IPS-15b (cell line): ENCODE measurements around the gene SERPINA7.

Experiments
- H3K27me3 ChIP-seq: one replicate; pipeline ENCODE4 v1.6.1; 2013; ENCODE audit warnings: low read length; ENCODE audit not compliant: control insufficient read depth, insufficient read depth
- H3K36me3 ChIP-seq: one replicate; pipeline ENCODE4 v1.6.1; 2013; ENCODE audit warnings: low read length; ENCODE audit not compliant: control insufficient read depth, insufficient read depth
- H3K4me1 ChIP-seq: one replicate; pipeline ENCODE4 v1.6.1; 2013; ENCODE audit warnings: mild to moderate bottlenecking, low read length; ENCODE audit not compliant: control insufficient read depth, insufficient read depth
- H3K4me3 ChIP-seq: one replicate; pipeline ENCODE4 v1.5.1; 2013; ENCODE audit warnings: low read depth, low read length
- H3K9ac ChIP-seq: one replicate; pipeline ENCODE4 v1.6.1; 2013; ENCODE audit warnings: low read depth, mild to moderate bottlenecking, low read length
- H3K9me3 ChIP-seq: one replicate; pipeline ENCODE4 v1.6.1; 2013; ENCODE audit warnings: mild to moderate bottlenecking, low read length; ENCODE audit not compliant: control insufficient read depth, insufficient read depth

SERPINA7 gene, protein sequence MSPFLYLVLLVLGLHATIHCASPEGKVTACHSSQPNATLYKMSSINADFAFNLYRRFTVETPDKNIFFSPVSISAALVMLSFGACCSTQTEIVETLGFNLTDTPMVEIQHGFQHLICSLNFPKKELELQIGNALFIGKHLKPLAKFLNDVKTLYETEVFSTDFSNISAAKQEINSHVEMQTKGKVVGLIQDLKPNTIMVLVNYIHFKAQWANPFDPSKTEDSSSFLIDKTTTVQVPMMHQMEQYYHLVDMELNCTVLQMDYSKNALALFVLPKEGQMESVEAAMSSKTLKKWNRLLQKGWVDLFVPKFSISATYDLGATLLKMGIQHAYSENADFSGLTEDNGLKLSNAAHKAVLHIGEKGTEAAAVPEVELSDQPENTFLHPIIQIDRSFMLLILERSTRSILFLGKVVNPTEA

DNA sequence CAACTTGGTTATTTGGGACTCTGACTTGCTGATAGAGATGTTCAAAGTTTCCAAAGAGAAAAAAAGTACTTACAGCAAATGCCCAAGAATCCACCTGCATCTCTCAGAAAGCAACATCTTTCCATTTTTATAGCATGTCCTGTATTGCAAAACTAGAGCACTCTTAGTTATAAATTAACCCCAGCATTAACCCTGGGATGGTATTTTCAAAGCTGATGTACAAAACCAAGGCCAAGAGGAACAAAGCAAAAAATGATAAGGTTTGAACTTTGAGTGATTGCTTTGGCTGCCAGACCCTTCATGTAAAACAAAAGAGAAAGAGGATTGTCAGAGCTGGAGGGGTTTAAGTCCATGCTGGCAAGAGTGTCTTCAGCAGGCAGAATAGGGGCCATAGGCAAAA lies at the start of gene SERPINA7:
TSS of gene SERPINA7 (minus strand) at position 103 of the 400 bp plus-strand sequence. CDS start 1,669 bp downstream, outside the sequence.
- Histone ChIP-seq H3K27me3 (no peaks in the 10 kb centered on the region), H3K4me3 (no peak within 1 kb of the TSS), H3K9ac (no peak within 1 kb of the TSS), H3K4me1 (no peaks in the 10 kb centered on the region), H3K36me3 (no peaks in the 10 kb centered on the region), H3K9me3 (no peaks in the 10 kb centered on the region)

DNA sequence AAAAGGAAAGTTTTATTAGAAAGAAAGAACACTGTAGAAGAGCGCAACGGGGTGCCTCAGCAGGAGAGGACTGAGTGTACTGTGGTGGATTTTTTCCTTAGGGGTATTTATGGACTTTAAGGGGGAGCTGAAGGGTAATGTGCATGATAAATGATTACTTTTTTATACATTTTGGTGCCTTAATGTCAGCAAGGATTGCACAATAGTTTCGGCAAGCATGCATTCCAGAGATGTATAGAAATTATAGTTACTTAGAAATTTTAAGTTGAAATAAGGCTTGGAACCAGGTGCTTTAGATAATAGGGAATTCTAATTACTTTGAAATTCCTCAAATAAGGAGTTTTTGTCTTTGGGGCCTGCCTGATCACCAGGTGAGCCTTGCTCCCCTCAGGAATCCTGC lies 30.5 kb upstream of the SERPINA7 start:
- Histone ChIP-seq H3K36me3 (no peaks in the 10 kb centered on the region), H3K4me1 (no peaks in the 10 kb centered on the region), H3K4me3 (no peak overlapping the region), H3K9ac (no peak overlapping the region), H3K27me3 (no peaks in the 10 kb centered on the region), H3K9me3 (no peaks in the 10 kb centered on the region)

DNA sequence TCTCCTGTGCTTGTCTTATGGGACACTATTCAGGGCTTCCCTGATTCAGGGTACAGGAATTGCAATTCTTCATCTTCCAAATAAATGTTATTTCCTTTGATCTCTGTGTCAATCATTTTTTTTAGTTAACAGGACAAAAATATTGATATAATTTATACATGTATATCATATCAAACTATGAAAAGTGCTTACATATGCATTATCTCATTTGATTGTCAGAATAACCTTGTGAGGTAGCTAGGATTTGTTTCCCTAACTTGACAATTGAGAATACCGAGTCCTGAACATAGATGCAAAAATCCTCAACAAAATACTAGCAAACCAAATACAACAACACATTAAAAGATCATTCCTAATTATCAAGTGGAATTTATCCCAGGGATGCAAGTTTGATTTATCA lies 11.5 kb upstream of the SERPINA7 start:
- no peaks in the 10 kb centered on the region for H3K27me3 ChIP-seq
- no peaks in the 10 kb centered on the region for H3K36me3 ChIP-seq
- H3K9me3 ChIP-seq: peaks cover 2% of the 10 kb centered on the region
- H3K4me1 ChIP-seq: no peaks in the 10 kb centered on the region
- no peak overlapping the region for H3K4me3 ChIP-seq
- no peak overlapping the region for H3K9ac ChIP-seq

DNA sequence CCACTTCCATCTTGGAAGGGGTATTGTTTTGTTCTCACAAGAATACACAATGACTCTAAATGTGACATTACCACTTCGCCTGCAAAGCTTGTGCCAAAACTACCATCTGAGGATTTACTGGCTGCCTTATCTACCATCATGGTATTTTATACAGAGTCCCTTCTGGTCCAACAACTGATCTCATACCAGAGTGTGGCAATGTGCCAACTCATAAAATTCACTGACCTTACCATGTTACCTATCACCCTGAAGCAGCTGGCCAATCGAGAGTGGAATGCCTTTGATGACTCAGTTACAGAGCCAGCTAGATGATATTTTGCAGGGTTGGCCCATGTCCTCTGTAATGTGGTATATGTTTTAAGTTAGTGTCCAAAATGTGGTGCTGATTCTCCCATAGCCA lies 3.8 kb upstream of the SERPINA7 start:
- no peak overlapping the region for H3K4me3 ChIP-seq
- no peaks in the 10 kb centered on the region for H3K36me3 ChIP-seq

DNA sequence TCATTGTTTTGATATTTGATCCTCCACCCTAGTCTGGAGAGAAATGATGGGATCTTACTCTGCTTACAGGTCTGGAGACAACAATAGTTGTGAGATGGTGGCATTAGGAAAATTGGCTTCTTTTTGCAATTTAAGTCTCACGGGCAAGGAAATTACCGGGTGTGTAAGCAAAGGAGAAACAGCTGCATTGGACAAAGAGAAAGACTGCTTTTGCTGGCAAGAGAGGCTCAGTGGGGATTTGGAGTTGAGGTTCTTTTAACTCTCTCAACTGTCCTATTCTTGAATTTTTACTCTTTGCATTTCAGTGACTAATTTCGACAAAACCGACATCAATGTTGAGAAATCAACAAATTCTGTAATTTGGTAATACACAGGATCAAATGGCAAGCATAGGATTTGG lies 2.3 kb upstream of the SERPINA7 start:
- H3K9me3 ChIP-seq: no peaks in the 10 kb centered on the region
- H3K27me3 ChIP-seq: no peaks in the 10 kb centered on the region
- no peak overlapping the region for H3K9ac ChIP-seq
- no peak overlapping the region for H3K4me3 ChIP-seq
- H3K36me3 ChIP-seq: no peaks in the 10 kb centered on the region
- no peaks in the 10 kb centered on the region for H3K4me1 ChIP-seq

More for the DNA sequence above, 3.8 kb upstream of the SERPINA7 start:
- H3K27me3 ChIP-seq: no peaks in the 10 kb centered on the region
- H3K9ac ChIP-seq: no peak overlapping the region
- no peaks in the 10 kb centered on the region for H3K4me1 ChIP-seq
- H3K9me3 ChIP-seq: no peaks in the 10 kb centered on the region

DNA sequence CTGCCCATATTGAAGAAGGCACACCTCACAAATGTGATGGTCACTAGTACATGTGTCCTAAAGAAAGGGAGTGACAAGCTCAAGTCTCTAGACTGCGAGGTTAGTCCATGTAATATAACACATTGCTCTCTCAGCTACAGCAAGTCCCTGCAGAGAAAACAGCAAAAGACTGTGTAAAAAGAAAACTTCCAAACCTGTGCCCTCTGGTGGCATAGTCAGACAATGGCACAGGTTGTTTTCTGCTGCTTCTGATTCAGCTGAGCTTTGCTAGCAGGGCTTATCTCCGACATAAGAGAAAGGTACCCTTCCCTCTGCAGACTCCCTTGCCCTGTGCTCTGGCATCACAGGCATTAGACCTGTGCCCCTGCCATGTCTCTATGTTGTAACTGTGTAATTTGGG lies 1.4 kb upstream of the SERPINA7 start:
- H3K9me3 ChIP-seq: no peaks in the 10 kb centered on the region
- no peak overlapping the region for H3K9ac ChIP-seq
- H3K36me3 ChIP-seq: no peaks in the 10 kb centered on the region
- H3K4me1 ChIP-seq: no peaks in the 10 kb centered on the region
- H3K4me3 ChIP-seq: no peak overlapping the region
- no peaks in the 10 kb centered on the region for H3K27me3 ChIP-seq

DNA sequence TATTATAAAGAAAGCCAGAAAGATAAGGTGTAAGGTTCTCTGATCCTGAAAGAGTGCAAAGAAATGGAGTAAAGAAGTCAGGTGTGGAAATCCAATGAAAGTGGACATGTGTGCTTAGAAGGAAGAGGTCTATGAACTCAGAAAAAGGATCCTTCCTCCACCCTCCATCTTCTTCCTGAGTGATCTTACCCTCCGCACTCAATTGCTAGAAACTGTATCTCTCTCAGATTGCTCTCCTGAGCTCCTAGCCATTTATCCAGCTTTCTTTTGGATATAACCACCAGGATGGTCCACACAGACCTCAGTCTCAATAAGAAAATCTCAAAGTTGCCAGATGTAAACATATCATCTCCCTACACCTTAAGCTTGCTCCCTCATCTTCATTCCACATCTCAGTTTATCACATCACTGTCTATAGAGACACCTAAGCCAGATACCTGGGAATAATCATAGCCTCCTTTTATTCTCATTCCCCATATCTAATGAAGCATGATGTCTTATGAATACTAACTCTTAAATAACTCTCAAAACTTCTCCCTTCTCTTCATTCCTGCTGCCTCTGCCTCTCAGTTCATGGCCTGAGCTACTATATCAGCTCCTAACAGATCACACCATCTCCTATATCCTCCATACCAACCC lies 573 bp downstream of the SERPINA7 start:
- H3K36me3 ChIP-seq: no peaks in the 10 kb centered on the region
- H3K27me3 ChIP-seq: no peaks in the 10 kb centered on the region
- H3K4me3 ChIP-seq: no peak overlapping the region
- H3K9ac ChIP-seq: no peak overlapping the region
- H3K9me3 ChIP-seq: no peaks in the 10 kb centered on the region
- H3K4me1 ChIP-seq: no peaks in the 10 kb centered on the region

DNA sequence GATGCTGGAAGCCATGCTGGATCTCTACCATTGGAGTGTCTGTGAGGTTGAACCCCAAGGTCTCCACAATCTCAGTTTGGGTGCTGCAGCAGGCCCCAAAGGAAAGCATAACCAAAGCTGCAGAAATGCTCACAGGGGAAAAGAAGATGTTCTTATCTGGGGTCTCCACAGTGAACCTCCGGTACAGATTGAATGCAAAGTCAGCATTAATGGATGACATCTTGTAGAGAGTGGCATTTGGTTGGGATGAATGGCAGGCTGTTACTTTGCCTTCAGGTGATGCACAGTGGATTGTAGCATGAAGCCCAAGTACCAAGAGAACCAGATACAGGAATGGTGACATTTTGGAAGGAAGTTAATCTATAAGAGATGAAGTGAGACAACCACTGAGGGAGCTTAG lies 1.8 kb downstream of the SERPINA7 start:
- Histone ChIP-seq H3K4me1 (no peaks in the 10 kb centered on the region), H3K9me3 (no peaks in the 10 kb centered on the region), H3K27me3 (no peaks in the 10 kb centered on the region), H3K36me3 (no peaks in the 10 kb centered on the region), H3K4me3 (no peak overlapping the region), H3K9ac (no peak overlapping the region)

DNA sequence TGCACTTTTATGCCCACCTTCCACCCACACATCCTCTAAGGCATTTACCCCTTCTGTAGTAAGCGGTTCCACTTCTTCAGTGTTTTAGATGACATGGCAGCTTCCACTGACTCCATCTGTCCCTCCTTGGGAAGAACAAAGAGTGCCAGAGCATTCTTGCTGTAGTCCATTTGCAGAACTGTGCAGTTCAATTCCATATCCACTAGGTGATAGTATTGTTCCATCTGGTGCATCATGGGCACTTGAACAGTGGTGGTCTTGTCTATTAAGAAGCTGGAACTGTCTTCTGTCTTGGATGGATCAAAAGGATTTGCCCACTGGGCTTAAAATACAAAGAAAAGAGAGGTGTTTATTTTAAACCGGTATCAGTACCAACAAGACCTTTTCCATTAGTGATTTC lies 3.5 kb downstream of the SERPINA7 start:
- Histone ChIP-seq H3K27me3 (no peaks in the 10 kb centered on the region), H3K9ac (no peak overlapping the region), H3K4me1 (no peaks in the 10 kb centered on the region), H3K9me3 (no peaks in the 10 kb centered on the region), H3K4me3 (no peak overlapping the region), H3K36me3 (no peaks in the 10 kb centered on the region)

DNA sequence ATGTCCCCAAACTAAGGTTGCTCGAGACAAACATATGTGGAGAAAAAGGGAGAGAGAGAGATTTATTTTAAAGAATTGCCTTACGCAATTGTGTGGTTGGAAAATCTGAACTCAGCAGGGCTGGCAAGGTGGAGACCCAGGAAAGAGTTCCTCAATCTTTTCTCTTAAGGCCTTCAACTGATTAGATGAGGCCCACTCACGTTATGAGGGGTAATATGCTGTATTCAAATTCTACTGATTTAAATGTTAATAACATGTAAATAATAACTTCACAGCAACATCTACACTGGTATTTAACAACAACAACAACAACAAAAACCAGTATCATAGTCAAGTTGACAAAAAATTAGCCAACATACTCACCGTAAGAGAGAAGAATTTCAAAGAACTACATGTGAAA lies 14.6 kb downstream of the SERPINA7 start:
- Histone ChIP-seq H3K4me1 (no peaks in the 10 kb centered on the region), H3K9ac (no peak overlapping the region), H3K9me3 (no peaks in the 10 kb centered on the region), H3K27me3 (no peaks in the 10 kb centered on the region), H3K36me3 (no peaks in the 10 kb centered on the region), H3K4me3 (no peak overlapping the region)

DNA sequence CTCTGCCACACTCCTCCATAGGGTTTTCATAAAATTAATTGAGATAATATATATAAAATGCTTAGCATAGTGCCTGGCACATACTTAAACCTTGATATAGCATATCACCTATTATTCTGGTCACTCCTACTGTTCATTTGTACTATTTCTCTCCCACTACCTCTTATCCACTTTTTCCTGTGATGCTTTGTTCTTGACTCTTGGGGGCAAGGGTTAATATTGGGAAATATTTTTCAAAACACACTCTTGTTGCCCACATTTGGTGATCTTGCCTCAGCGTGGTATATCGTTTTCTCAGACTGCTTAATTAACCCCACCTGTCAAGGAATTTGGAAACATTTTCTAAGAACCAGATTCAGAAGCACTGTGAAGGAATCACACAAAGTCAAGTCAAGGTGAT lies 16.3 kb downstream of the SERPINA7 start:
- H3K27me3 ChIP-seq: no peaks in the 10 kb centered on the region
- no peak overlapping the region for H3K4me3 ChIP-seq
- H3K36me3 ChIP-seq: no peaks in the 10 kb centered on the region
- H3K4me1 ChIP-seq: no peaks in the 10 kb centered on the region
- H3K9ac ChIP-seq: no peak overlapping the region
- H3K9me3 ChIP-seq: no peaks in the 10 kb centered on the region

DNA sequence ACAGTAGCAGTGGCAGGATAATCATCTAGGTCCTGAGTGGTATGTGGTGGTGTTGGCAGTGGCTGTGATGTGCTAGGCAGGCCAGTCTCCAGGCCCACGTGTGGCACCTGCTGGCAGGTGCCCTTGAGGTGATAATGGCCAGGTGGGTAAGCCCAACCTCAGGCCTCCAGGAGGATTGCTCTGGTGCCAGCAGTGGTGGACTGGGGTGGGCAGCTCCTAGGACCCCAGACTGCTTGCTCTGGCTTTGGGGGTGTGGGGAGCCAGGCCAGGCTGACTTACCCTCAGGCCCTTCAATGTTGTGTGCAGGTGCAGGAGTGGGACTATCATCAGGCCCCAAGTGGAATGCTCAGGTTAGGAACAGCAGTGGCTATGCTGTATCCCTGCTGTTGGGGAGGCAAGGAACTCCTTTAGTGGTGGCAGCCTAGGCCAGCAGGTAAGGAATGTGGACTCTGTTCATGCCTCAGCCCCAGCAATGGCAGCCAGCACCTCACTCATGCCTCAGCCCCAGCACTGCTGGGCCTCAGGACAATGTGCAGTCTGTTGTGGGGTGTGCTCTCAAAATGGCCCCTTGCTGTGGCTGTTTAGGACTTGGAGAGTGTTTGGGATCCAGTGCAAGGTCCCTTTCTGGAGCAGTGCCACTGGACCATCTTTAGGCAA lies 24.3 kb downstream of the SERPINA7 start:
- H3K36me3 ChIP-seq: no peaks in the 10 kb centered on the region
- H3K4me1 ChIP-seq: no peaks in the 10 kb centered on the region

More for the DNA sequence above, 24.3 kb downstream of the SERPINA7 start:
- H3K9me3 ChIP-seq: no peaks in the 10 kb centered on the region
- no peaks in the 10 kb centered on the region for H3K27me3 ChIP-seq
- no peak overlapping the region for H3K4me3 ChIP-seq
- no peak overlapping the region for H3K9ac ChIP-seq
